HCT116 (cell line): Measurements from ENCODE around the gene CPLX3. TPM values are rescaled to one million over a fixed set of nuclear protein-coding genes. Genes with fewer than 3 reads are reported as not detected.
A peak's percentile ranks its signal among the peaks of the same experiment; 100 is the strongest.

Experiments used
- ATAC-seq: fragments of 200-7000 bp; cut with Tn5 transposase; 2 replicates; pipeline ENCODE4 v1.9.1; 2020; ENCODE audit warnings: mild to moderate bottlenecking, moderate library complexity
- BruUV-seq: library from RNA; stranded (reverse); fragments of 400-500 nt; replicated peaks from 2 replicates; lab custom pipeline; 2021; lab: Mats Ljungman, UMichigan
- CTCF ChIA-PET: fragments of 300-600 bp; sonication (Branson Sonifier 250); formaldehyde crosslinking; loops from one replicate; lab custom pipeline; 2021; ENCODE audit warnings: antibody characterized with exemption; lab: Charles Lee
- POLR2A ChIA-PET: fragments of 300-600, 350-600 bp; sonication (Branson Sonifier 250); formaldehyde crosslinking; loops from one replicate; lab custom pipeline; 2021; ENCODE audit warnings: antibody characterized with exemption; lab: Charles Lee
- RAD21 ChIA-PET, 2 experiments: fragments of 300-600 bp; sonication (Branson Sonifier 250); formaldehyde crosslinking; loops; one replicate each; lab custom pipeline; 2023; ENCODE audit warnings: low total read pairs in 2 of 2; ENCODE audit not compliant: uncharacterized antibody in 2 of 2, unreplicated experiment in 2 of 2, low non-redundant PET in 1 of 2; lab: Charles Lee
- DNase-seq: peaks from one replicate; pipeline ENCODE4 v3.0.0-alpha.2; 2010; ENCODE audit warnings: low read depth, low spot score
- H2AFZ ChIP-seq: fragments of 200-600 bp; shearing (Covaris generic), sonication (generic); 2 replicates; pipeline ENCODE4 v1.6.1; 2017; ENCODE audit warnings: low read depth, mixed run types, mixed read lengths, antibody characterized with exemption, low read length; ENCODE audit not compliant: poor library complexity, severe bottlenecking
- H3K27ac ChIP-seq: 2 replicates; pipeline ENCODE4 v1.5.1; 2012; ENCODE audit warnings: low read depth, low read length
- H3K27me3 ChIP-seq: fragments of 200-600 bp; sonication (generic); 2 replicates; pipeline ENCODE4 v1.6.1; 2016; ENCODE audit warnings: mixed run types, low read length, mixed read lengths; ENCODE audit not compliant: insufficient read depth
- H3K36me3 ChIP-seq, 2 experiments: fragments of 200-500 bp in 1 of 2; fragments of 200-600 bp in 1 of 2; sonication (Bioruptor generic) in 1 of 2; sonication (generic) in 1 of 2; 2 replicates each; pipeline versions ENCODE4 v1.5.1 to v1.6.1; 2014 to 2016; ENCODE audit warnings: low read length in 2 of 2, inconsistent platforms in 1 of 2, mixed read lengths in 1 of 2, mixed run types in 1 of 2; ENCODE audit not compliant: insufficient read depth in 2 of 2, control insufficient read depth in 1 of 2
- H3K4me1 ChIP-seq, 2 experiments: fragments of 200-600 bp in 1 of 2; sonication (generic) in 1 of 2; 2 replicates each; pipeline versions ENCODE4 v1.5.1 to v1.6.1; 2012 to 2017; ENCODE audit warnings: low read length in 2 of 2, inconsistent platforms in 1 of 2, mild to moderate bottlenecking in 1 of 2, mixed read lengths in 1 of 2, mixed run types in 1 of 2, moderate library complexity in 1 of 2; ENCODE audit not compliant: insufficient read depth in 2 of 2, control insufficient read depth in 1 of 2
- H3K4me2 ChIP-seq: fragments of 200-600 bp; sonication (generic); 2 replicates; pipeline ENCODE4 v1.6.1; 2017; ENCODE audit warnings: mixed run types, low read length, mixed read lengths
- H3K4me3 ChIP-seq, 2 experiments: fragments of 200-600 bp in 1 of 2; sonication (generic) in 1 of 2; replicated peaks in 1 of 2; 2 replicates each; pipeline ENCODE4 v1.5.1; 2011 to 2016; ENCODE audit warnings: low read length in 2 of 2, control low read depth in 1 of 2, low read depth in 1 of 2, mild to moderate bottlenecking in 1 of 2, mixed read lengths in 1 of 2, mixed run types in 1 of 2
- H3K79me2 ChIP-seq: fragments of 200-600 bp; sonication (generic); 2 replicates; pipeline ENCODE4 v1.6.1; 2017; ENCODE audit warnings: mild to moderate bottlenecking, mixed run types, low read length, moderate library complexity, mixed read lengths; ENCODE audit not compliant: insufficient read depth
- H3K9ac ChIP-seq: fragments of 200-600 bp; sonication (generic); 2 replicates; pipeline ENCODE4 v1.6.1; 2016; ENCODE audit warnings: low read length, mixed read lengths
- H3K9me2 ChIP-seq: fragments of 200-600 bp; sonication (generic), shearing (Covaris generic); 2 replicates; pipeline ENCODE4 v1.6.1; 2017; ENCODE audit warnings: mixed run types, mild to moderate bottlenecking, moderate library complexity; ENCODE audit not compliant: insufficient read depth
- H3K9me3 ChIP-seq, 2 experiments: fragments of 200-500 bp in 1 of 2; fragments of 200-600 bp in 1 of 2; sonication (Bioruptor generic) in 1 of 2; sonication (generic) in 1 of 2; 2 replicates each; pipeline ENCODE4 v1.6.1; 2014 to 2017; ENCODE audit warnings: low read length in 2 of 2, mixed read lengths in 2 of 2, inconsistent platforms in 1 of 2, low read depth in 1 of 2, mild to moderate bottlenecking in 1 of 2, mixed run types in 1 of 2, moderate library complexity in 1 of 2; ENCODE audit not compliant: control insufficient read depth in 1 of 2, insufficient read depth in 1 of 2
- H4K20me1 ChIP-seq: fragments of 200-600 bp; sonication (generic), shearing (Covaris generic); 2 replicates; pipeline ENCODE4 v1.6.1; 2017; ENCODE audit warnings: mixed run types, mild to moderate bottlenecking, moderate library complexity; ENCODE audit not compliant: insufficient read depth
- CTCF ChIP-seq, 3 experiments: fragments of 200-600 bp in 1 of 3; sonication (generic) in 1 of 3; IDR thresholded peaks in 2 of 3; conservative IDR thresholded peaks in 1 of 3; 2 replicates each; pipeline ENCODE4 v1.5.1; 2012 to 2017; ENCODE audit warnings: low read depth in 2 of 3, low read length in 2 of 3, antibody characterized with exemption in 1 of 3, borderline replicate concordance in 1 of 3, control low read depth in 1 of 3, mild to moderate bottlenecking in 1 of 3, mixed read lengths in 1 of 3, mixed run types in 1 of 3, moderate library complexity in 1 of 3; ENCODE audit not compliant: insufficient read depth in 1 of 3
- FOSL1 ChIP-seq: IDR thresholded peaks from 2 replicates; pipeline ENCODE4 v1.6.1; 2012; ENCODE audit warnings: low read depth
- JUND ChIP-seq: IDR thresholded peaks from 2 replicates; pipeline ENCODE4 v1.6.1; 2012
- MAX ChIP-seq: IDR thresholded peaks from 2 replicates; pipeline ENCODE4 v1.6.1; 2012
- POLR2A ChIP-seq: IDR thresholded peaks from 2 replicates; pipeline ENCODE4 v1.7.0; 2011; ENCODE audit warnings: borderline replicate concordance; ENCODE audit not compliant: insufficient read depth, insufficient read length; ENCODE audit errors: extremely low read depth
- RAD21 ChIP-seq: IDR thresholded peaks from 2 replicates; pipeline ENCODE4 v1.6.1; 2012; ENCODE audit warnings: low read depth, mild to moderate bottlenecking
- SIN3A ChIP-seq: IDR thresholded peaks from 2 replicates; pipeline ENCODE4 v1.6.1; 2012; ENCODE audit warnings: low read depth
- SRF ChIP-seq: IDR thresholded peaks from 2 replicates; pipeline ENCODE4 v1.6.1; 2012; ENCODE audit warnings: low read depth
- TCF7L2 ChIP-seq: IDR thresholded peaks from 2 replicates; pipeline ENCODE4 v1.7.0; 2011; ENCODE audit warnings: borderline replicate concordance, inconsistent platforms; ENCODE audit not compliant: insufficient read depth, insufficient read length; ENCODE audit errors: extremely low read depth
- YY1 ChIP-seq: IDR thresholded peaks from 2 replicates; pipeline ENCODE4 v1.6.1; 2011; ENCODE audit warnings: low read length, low read depth, moderate library complexity, mild to moderate bottlenecking; ENCODE audit not compliant: insufficient replicate concordance; ENCODE audit errors: extremely low read depth
- ZBTB33 ChIP-seq: IDR thresholded peaks from 2 replicates; pipeline ENCODE4 v1.6.1; 2011; ENCODE audit warnings: mild to moderate bottlenecking, low read length, moderate library complexity; ENCODE audit not compliant: insufficient replicate concordance; ENCODE audit errors: extremely low read depth
- ZFX ChIP-seq: fragments of 450-650 bp; IDR thresholded peaks from 2 replicates; pipeline ENCODE4 v1.6.1; 2017
- ZNF274 ChIP-seq: fragments of 200-500 bp; sonication (Bioruptor generic); IDR thresholded peaks from 2 replicates; pipeline ENCODE4 v1.6.1; 2014; ENCODE audit warnings: mild to moderate bottlenecking, low read depth, low read length, inconsistent platforms
- intact Hi-C: fragments of 100-400 bp; cut with micrococcal nuclease; formaldehyde crosslinking; loops from 2 replicates; pipeline ENCODE4 v1.10.0; 2022
- total RNA-seq: library from RNA; stranded (reverse); gene quantifications from one replicate; pipeline ENCODE4 v1.2.1, GENCODE V29; 2021; ENCODE audit not compliant: unreplicated experiment

Gene CPLX3
- total RNA-seq, 1 experiment from 2014 or later: not detected

- no peak for TF ChIP-seq SIN3A
- no peak for TF ChIP-seq SRF
- no peak for TF ChIP-seq TCF7L2
- no peak for TF ChIP-seq CTCF (IDR thresholded peaks at IDR 0.05 in 2 of 3, conservative IDR thresholded peaks at IDR 0.05 in 1 of 3; ENCODE audit: borderline replicate concordance in 1 of 3, insufficient read depth in 1 of 3, low read depth in 2 of 3, low read length in 2 of 3)
These were observed 37.9 kb downstream of the CPLX3 start (continued) for GRCh38 chr15:74864296-74864695.

- H3K9me3 ChIP-seq: no peaks in the 10 kb centered on the region
- no peak overlapping the region for H3K27ac ChIP-seq
- intact Hi-C loops: no loop called here
- no peak for DNase-seq
- 0 out of 4 replicates have a peak overlapping the region, but pooled peaks of 1 of the 2 experiments have one; percentile 1 for H3K4me3 ChIP-seq
- H3K79me2 ChIP-seq: peaks cover 72% of the 10 kb centered on the region
- TF ChIP-seq RAD21: no peak
- TF ChIP-seq ZNF274: no peak
- no peak for TF ChIP-seq SRF
- no peak for TF ChIP-seq FOSL1
- no peak for TF ChIP-seq SIN3A
- TF ChIP-seq YY1: no peak
- no peak for TF ChIP-seq MAX
- no peak for TF ChIP-seq TCF7L2
- no peak for TF ChIP-seq ZBTB33
- TF ChIP-seq CTCF (IDR thresholded peaks at IDR 0.05 in 2 of 3, conservative IDR thresholded peaks at IDR 0.05 in 1 of 3; ENCODE audit: borderline replicate concordance in 1 of 3, insufficient read depth in 1 of 3, low read depth in 2 of 3, low read length in 2 of 3): no peak
- TF ChIP-seq ZFX: no peak
- no peak for TF ChIP-seq JUND
- no peak for TF ChIP-seq POLR2A
- H4K20me1 ChIP-seq: no peaks in the 10 kb centered on the region
- no peak overlapping the region for H2AFZ ChIP-seq
- H3K9ac ChIP-seq: no peak overlapping the region
- H3K36me3 ChIP-seq: peaks cover 0 to 8% of the 10 kb centered on the region in 2 experiments; a peak in 1 of 4 replicates
- H3K4me1 ChIP-seq: peaks cover 18 to 47% of the 10 kb centered on the region in 2 experiments
- H3K9me2 ChIP-seq: no peaks in the 10 kb centered on the region
- POLR2A ChIA-PET: interaction anchor here (0.6 kb wide), 2 partner anchors 9 to 79 kb away, joined by 3 to 6 read pairs; no protein-coding TSS in a partner anchor
- RAD21 ChIA-PET: no interaction called here
- no TSS peak for BruUV-seq
- CTCF ChIA-PET: no interaction called here
- H3K27me3 ChIP-seq: no peaks in the 10 kb centered on the region
- H3K4me2 ChIP-seq: peak overlapping the region; percentile 54
- no peak for ATAC-seq
These were observed 38.9 kb downstream of the CPLX3 start for GRCh38 chr15:74865316-74865715.
